AG04449 (cell line): Measurements from ENCODE around the gene SLC36A3.

ENCODE experiments used
- CTCF ChIA-PET: fragments of 350-600 bp; formaldehyde crosslinking; extraction: SDS; loops from one replicate; lab custom pipeline; 2021; ENCODE audit warnings: antibody characterized with exemption; lab: Yijun Ruan, JAX
- POLR2A ChIA-PET: fragments of 400-600, 350-600 bp; formaldehyde crosslinking; extraction: SDS; loops from one replicate; lab custom pipeline; 2020; ENCODE audit warnings: antibody characterized with exemption, inconsistent platforms; lab: Yijun Ruan, JAX
- DNase-seq: peaks from one replicate; pipeline ENCODE4 v3.0.0-alpha.2; 2010; ENCODE audit warnings: low read depth, low spot score
- H3K4me3 ChIP-seq: 2 replicates; pipeline ENCODE4 v1.5.1; 2011; ENCODE audit warnings: low read depth, mild to moderate bottlenecking, control low read depth, low read length
- TF ChIP-seq, protein P1 (sequence below): IDR thresholded peaks from one replicate; pipeline ENCODE4 v1.5.1; 2011; ENCODE audit warnings: mild to moderate bottlenecking, moderate library complexity, low read length, control low read depth, inconsistent platforms; ENCODE audit not compliant: insufficient read depth; ENCODE audit errors: missing control alignments

The SLC36A3 gene

DNA sequence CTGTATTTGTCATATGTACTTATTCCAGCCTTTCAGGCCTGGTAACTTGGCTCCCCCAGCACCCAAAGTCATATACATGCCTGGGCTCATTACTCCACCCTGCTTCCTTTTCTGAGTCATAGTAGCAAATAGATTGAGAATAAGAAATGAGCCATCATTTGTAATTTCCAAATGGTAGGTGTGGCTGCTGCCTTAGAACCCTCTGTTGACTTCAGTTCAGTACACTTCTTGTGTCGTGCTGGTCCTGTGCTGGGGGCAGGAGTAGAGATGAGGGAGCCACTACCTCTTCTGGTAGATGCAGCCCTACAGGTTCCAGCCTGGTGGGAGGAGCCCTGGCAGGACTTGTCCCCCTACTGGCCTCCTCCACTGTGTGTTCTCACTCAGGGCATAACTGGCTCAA, 39.5 kb downstream of the SLC36A3 start:
- CTCF ChIA-PET: interaction anchor here (0.7 kb wide), 1 partner anchor 10 kb away, joined by 3 read pairs; no protein-coding TSS in a partner anchor
- POLR2A ChIA-PET: interaction anchor here (0.7 to 1.4 kb wide), 2 partner anchors 11 to 283 kb away, joined by 3 to 5 read pairs; partner anchors contain the start of gene GM2A
- H3K4me3 ChIP-seq: no peak overlapping the region
- DNase-seq: no peak
- TF ChIP-seq, protein P1, sequence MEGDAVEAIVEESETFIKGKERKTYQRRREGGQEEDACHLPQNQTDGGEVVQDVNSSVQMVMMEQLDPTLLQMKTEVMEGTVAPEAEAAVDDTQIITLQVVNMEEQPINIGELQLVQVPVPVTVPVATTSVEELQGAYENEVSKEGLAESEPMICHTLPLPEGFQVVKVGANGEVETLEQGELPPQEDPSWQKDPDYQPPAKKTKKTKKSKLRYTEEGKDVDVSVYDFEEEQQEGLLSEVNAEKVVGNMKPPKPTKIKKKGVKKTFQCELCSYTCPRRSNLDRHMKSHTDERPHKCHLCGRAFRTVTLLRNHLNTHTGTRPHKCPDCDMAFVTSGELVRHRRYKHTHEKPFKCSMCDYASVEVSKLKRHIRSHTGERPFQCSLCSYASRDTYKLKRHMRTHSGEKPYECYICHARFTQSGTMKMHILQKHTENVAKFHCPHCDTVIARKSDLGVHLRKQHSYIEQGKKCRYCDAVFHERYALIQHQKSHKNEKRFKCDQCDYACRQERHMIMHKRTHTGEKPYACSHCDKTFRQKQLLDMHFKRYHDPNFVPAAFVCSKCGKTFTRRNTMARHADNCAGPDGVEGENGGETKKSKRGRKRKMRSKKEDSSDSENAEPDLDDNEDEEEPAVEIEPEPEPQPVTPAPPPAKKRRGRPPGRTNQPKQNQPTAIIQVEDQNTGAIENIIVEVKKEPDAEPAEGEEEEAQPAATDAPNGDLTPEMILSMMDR: no peak

DNA sequence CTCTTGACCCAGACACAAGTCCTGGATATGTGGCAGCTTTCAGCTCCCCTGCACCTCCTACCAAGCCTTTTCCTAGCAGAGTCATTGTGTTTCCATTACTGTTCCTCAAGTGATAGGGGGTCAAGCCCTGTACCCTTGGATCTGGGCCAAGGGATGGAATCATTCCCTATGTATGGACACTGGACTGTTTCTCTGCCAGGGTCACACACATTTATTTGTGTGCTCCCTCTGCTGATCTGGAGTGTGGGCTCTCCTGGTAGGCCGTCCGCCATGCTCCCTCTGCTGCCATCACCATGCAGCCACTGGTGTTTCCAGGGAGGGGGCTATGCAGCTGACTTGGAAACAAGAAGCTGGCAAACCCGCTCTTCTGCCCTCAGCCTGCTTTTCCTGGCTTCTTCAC, 41.0 kb downstream of the SLC36A3 start:
- DNase-seq: no peak
- POLR2A ChIA-PET: no interaction called here
- TF ChIP-seq, protein P1: no peak
- H3K4me3 ChIP-seq: no peak overlapping the region
- CTCF ChIA-PET: interaction anchor here (0.9 kb wide), 1 partner anchor 196 kb away, joined by 3 read pairs; no protein-coding TSS in a partner anchor

DNA sequence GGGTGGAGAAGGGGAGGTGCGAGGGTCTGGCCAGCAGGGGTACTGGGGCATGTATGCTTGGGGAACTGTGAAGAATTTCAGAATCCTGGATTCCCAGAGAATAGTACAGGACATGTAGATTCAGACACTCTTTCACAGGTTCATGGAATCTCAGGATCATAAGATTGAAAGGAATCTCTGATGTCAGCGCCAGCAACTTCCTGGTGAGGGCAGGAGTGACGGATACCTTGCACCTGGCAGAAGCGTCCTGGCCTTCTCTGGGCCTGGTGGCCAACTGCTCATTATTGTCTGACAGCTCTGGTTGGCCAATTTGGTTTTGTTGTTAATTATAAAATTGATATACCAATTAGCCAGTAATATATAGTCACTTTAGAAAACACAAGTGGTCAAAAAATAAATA, 43.6 kb downstream of the SLC36A3 start:
- CTCF ChIA-PET: no interaction called here
- POLR2A ChIA-PET: no interaction called here
- no peak for DNase-seq
- TF ChIP-seq, protein P1: no peak
- H3K4me3 ChIP-seq: no peak overlapping the region

DNA sequence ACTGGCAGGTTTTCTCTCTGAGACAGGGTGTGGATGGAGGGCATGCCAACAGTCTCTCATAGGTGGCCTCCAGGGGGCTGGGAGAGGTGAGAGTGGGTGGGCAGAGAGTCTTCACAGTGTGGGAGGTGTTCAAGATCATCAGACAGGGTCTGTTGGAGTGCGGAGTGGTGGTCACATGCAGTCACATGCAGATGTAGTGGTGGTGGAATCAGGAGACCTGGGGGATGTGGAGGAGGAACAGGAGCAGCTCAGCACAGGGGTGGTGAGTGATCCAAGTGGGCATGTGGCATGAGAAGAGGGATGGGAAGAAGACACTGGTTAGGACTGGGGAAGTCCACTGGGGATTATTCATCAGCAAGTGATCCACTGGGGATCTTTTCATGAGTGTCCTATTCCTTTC, 44.8 kb downstream of the SLC36A3 start:
- ChIA-PET POLR2A (no interaction called here), CTCF (no interaction called here)
- no peak overlapping the region for H3K4me3 ChIP-seq
- DNase-seq: no peak
- TF ChIP-seq, protein P1: no peak

DNA sequence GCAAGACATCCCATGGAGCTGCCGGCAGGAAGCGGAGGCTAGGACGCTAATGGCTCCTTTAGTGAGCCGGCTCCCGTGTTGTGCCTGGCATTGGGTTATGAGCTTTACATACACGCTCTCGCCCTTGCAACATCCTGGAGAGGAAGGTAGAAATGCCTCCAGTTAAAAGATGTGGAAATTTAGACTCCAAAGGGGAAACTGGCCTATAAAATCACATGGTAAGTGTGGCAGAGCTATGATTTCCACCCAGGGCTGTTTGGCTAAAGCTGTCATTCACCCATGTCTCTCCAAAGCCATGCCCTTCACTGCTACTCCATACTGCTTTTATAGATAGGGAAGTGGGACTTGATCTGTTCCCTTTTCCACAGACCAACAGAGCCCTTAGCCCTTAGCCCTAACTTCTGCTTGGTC, 45.4 kb downstream of the SLC36A3 start:
- no peak overlapping the region for H3K4me3 ChIP-seq
- no peak for DNase-seq
- TF ChIP-seq, protein P1: no peak
- ChIA-PET CTCF (no interaction called here), POLR2A (no interaction called here)

DNA sequence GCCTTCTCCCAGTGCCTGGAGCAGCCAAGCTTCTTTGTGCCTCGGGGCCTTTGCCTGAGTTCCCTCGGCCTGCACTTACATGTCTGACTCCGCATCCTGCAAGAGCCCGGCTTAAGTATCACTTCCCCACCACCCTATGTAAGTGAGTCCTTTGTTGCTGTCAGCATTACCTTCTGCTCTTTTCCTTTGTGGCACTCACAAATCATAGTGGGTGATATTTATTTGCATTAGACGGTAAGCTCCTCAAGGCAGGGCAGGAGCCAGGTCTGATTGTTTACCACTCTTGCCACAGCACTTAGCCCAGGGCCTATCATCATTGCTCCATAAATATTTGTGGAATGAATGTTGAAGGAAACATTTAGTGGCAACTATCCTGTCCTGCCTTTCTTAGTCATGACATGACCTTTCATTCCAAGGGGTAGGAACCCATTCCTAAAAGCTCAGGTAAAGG, 45.8 kb downstream of the SLC36A3 start:
- TF ChIP-seq, protein P1: no peak
- ChIA-PET CTCF (interaction anchor here (1.3 kb wide), 1 partner anchor 19 kb away, joined by 4 read pairs; no protein-coding TSS in a partner anchor), POLR2A (no interaction called here)
- H3K4me3 ChIP-seq: no peak overlapping the region
- DNase-seq: no peak
